Cerebellar cortex (tissue), 1 donor: ENCODE results near the gene RABGAP1.

ENCODE experiments used
- DNase-seq: peaks from one replicate; pipeline ENCODE4 v3.0.0-alpha.2; 2015; ENCODE audit warnings: low spot score

The RABGAP1 gene

GRCh38 chr9:123081824-123082223 is 141.0 kb downstream of the RABGAP1 start:
- peak; percentile 57 for DNase-seq

GRCh38 chr9:123083680-123084079 is 142.9 kb downstream of the RABGAP1 start:
- DNase-seq = no peak

- DNase-seq = no peak
These were observed 143.4 kb downstream of the RABGAP1 start for GRCh38 chr9:123084256-123084655.

- DNase-seq = no peak
These were observed 145.1 kb downstream of the RABGAP1 start for GRCh38 chr9:123085916-123086315.

- peak; percentile 45 for DNase-seq
These were observed 146.6 kb downstream of the RABGAP1 start for GRCh38 chr9:123087359-123087888.

GRCh38 chr9:123089040-123089439 is 148.2 kb downstream of the RABGAP1 start:
- peak; percentile 29 for DNase-seq

- DNase-seq = no peak
These were observed 149.0 kb downstream of the RABGAP1 start for GRCh38 chr9:123089790-123090189.

- DNase-seq = no peak
These were observed 149.5 kb downstream of the RABGAP1 start for GRCh38 chr9:123090198-123090896.

- no peak for DNase-seq
These were observed 150.1 kb downstream of the RABGAP1 start for GRCh38 chr9:123090956-123091355.

GRCh38 chr9:123091459-123091858 is 150.6 kb downstream of the RABGAP1 start:
- DNase-seq = no peak

- DNase-seq = no peak
These were observed 152.3 kb downstream of the RABGAP1 start for GRCh38 chr9:123093141-123093540.

GRCh38 chr9:123096987-123097386 is 156.2 kb downstream of the RABGAP1 start:
- DNase-seq = no peak

- no peak for DNase-seq
These were observed 156.7 kb downstream of the RABGAP1 start for GRCh38 chr9:123097430-123098095.

GRCh38 chr9:123098096-123098459 is 157.3 kb downstream of the RABGAP1 start:
- DNase-seq = no peak

- no peak for DNase-seq
These were observed 158.2 kb downstream of the RABGAP1 start for GRCh38 chr9:123099042-123099441.

- no peak for DNase-seq
These were observed 158.7 kb downstream of the RABGAP1 start for GRCh38 chr9:123099548-123099947.

- DNase-seq = peak; percentile 28
These were observed 161.7 kb downstream of the RABGAP1 start for GRCh38 chr9:123102375-123103113.

GRCh38 chr9:123104807-123105206 is 164.0 kb downstream of the RABGAP1 start:
- no peak for DNase-seq

GRCh38 chr9:123105490-123105889 is 164.7 kb downstream of the RABGAP1 start:
- DNase-seq = no peak

GRCh38 chr9:123107639-123108285 is 166.9 kb downstream of the RABGAP1 start:
- DNase-seq = no peak

GRCh38 chr9:123108976-123109375 is 168.2 kb downstream of the RABGAP1 start:
- no peak for DNase-seq
